Measurements from ENCODE around the gene DENND10. TPM values are rescaled to one million over a fixed set of nuclear protein-coding genes. Genes with fewer than 3 reads are reported as not detected.
"Not testable (repeated sequence)": the region's sequence is repeated elsewhere in the genome, so short reads cannot be mapped to it uniquely, and the experiment has no call there.

The DENND10 gene
- total RNA-seq, 1 donor from 2014 or later = 23.1 TPM

DNA sequence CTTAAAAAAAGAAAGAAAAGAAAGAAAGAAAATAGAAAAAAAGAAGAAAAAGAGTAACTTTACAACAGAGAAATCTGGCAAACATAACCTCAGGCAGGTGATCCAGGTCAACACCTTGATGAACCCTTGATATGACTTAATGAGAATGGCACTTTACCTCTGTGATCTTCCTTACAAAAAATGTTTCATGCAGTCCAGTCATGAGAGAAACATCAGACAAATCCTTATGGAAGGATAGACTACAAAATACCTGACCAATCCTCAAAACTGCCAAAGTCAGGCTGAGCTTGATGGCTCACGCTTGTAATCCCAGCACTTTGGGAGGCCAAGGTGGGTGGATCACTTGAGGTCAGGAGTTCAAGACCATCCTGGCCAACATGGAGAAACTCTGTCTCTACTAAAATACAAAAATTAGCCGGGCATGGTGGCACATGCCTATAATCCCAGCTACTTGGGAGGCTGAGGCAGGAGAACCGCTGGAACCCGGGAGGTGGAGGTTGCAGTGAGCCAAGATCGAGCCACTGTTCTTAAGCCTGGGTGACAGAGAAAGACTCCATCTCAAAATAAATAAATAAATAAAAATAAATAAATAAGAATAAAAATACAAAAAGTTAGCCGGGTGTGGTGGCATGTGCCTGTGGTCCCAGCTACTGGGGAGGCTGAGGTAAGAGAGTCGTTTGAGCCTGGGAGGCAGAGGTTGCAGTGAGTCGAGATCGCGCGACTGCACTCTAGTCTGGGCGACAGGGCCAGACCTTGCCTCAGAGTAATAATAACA, 7.1 kb upstream of the DENND10 start:
- ATAC-seq; DNase-seq (ENCODE audit: low spot score): not testable (repeated sequence)

DNA sequence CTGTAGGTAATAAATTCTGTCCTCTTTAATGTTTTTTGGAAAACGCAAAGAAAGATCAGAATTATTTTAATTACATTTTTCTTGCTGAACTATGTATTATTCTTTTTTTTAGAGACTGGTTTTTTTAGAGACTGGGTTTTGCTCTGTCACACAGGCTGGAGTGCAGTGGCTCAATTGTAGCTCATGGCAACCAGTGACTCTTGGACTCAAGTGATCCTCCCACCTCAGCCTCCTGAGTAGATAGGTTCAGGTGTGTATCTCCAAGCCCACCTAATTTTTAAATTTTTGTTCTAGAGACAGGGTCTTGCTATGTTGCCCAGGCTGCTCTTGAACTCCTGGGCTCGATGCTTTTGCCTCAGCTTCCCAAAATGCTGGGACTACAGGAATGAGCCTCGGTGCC, 5.3 kb upstream of the DENND10 start:
- no peak for ATAC-seq
- DNase-seq (ENCODE audit: low spot score) = no peak

DNA sequence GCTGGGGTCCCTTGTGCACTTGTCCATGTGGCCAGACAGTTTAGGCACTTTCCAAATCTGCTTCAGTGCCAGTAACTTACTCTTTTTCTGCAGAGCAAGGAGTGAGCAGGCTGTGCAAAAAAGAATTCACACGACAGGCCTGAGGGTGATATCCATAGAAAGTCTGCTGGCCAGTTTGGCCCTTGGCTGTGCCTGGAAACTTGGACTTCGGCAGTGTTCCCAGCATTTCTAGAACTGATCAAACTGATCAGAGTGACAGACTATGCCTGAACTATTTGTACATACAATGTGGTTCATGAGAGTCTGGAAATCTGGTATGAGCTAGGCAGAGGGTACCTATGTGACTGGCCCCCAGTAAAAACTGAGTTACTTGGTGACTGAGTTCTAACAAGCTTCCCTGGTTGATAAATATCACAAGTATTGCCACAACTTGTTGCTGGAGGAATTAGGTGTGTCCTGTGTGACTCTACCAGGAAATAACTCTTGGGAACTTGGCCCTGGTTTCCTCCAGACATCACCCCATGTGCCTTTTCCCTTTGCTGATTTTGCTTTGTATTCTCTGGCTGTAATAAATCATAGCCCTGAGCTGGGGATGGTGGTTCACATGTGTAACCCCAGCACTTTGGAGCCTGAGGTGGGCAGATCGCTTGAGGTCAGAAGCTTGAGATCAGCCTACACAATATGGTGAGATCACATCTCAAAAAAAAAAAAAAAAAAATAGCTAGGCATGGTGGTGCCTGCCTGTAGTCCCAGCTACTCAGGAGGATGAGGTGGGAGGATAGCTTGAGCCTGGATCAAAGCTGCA, 3.3 kb upstream of the DENND10 start:
- DNase-seq (ENCODE audit: low spot score) (no peak), ATAC-seq (peak; percentile 15)

DNA sequence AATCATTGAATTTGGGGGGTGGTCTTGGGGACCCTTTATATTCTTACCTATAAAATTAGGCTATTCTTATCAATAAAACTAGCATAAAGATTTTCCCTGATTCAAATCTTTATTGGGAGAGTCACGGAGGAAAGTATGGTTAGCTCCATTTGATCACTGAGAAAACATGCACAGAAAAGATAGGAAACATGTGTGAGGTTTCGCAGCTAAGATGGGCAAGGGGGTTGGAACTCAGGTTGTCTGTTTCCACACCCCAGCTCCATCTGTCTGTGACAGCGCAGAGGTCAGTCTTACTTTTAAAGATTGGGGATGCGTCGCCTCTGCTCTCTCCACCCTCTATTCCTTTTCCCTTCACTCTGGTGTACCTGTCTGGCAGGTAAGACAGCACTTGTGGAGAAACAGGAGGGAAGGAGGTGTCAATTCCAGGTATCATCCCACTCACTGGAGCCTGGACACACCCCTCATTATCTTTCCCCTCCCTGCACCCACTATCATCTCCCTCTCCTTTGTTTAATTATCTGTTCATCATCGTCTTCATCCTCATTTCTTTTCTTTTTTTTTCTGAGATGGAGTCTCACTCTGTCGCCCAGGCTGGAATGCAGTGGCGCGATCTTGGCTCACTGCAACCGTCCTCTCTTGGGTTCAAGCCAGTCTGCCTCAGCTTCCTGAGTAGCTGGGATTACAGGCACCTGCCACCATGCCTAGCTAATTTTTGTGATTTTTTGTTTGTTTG, 2.4 kb upstream of the DENND10 start:
- ATAC-seq (no peak), DNase-seq (ENCODE audit: low spot score) (no peak)

DNA sequence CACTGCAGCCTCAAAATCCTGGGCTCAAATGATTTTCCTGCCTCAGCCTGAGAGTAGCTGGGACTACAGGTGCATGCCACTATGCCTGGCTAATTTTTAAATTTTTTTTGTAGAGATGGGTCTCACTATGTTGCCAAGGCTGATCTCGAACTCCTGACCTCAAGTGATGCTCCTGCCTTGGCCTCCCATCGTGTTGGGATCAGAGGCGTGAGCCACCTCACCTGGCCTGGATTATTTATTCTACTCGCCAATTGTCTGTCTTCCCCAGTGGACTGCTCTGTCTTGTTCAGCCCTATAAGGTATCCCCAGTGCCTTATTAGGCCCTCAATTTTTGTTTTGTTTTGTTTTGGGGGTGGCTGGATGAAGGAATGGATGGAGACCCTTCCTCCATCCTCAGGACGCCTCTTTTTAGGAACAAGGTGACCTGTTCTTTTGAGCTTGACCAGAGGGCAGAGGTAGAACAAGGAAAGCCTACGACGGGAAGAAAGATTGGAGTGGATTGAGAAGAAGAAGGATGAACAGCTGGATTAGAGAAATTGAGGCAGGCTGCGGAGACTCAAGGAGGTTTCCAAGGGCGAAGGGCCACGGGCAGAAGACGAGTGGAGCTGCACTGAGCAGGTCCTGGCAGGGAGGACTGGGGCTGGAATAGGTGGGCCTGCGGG, 541 bp upstream of the DENND10 start:
- no peak for DNase-seq (ENCODE audit: low spot score)
- ATAC-seq = no peak

DNA sequence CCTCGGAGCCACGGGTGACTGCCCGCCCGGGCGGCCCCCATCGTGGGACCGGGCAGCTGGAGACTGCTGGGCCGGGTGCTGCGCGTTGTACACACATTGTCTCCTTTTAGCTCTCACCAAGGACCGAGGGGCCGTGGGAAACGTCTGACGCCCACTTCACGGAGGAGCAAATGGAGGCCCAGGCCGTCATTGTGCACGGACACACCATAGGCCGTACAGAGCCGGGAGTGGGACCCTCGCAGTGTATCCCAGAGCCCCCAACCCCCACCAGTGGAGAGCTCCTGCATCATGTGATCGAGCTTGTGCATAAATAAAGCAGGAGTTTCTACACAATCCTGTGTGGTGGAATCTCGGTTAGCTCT, 722 bp downstream of the DENND10 start:
- peak; percentile 59 for DNase-seq (ENCODE audit: low spot score)
- peak; percentile 33 for ATAC-seq

DNA sequence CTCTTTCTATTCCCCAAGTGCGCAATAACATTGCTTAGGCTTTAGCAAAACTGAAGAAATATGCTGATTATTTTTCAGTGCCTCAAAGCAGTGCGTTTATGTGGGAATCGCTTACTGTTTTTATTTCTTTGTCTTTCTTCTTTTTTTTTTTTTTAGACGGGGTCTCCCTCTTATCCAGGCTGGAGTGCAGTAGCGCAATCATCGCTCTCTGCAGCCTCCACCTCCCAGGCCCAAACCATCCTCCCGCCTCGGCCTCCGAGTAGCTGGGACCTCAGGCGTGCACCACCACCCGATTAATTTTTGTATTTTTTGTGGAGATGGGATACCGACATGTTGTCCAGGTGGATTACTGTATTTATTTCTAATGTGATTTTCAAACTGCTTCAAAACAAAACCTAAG, 1.2 kb downstream of the DENND10 start:
- DNase-seq (ENCODE audit: low spot score) = no peak
- ATAC-seq = no peak

DNA sequence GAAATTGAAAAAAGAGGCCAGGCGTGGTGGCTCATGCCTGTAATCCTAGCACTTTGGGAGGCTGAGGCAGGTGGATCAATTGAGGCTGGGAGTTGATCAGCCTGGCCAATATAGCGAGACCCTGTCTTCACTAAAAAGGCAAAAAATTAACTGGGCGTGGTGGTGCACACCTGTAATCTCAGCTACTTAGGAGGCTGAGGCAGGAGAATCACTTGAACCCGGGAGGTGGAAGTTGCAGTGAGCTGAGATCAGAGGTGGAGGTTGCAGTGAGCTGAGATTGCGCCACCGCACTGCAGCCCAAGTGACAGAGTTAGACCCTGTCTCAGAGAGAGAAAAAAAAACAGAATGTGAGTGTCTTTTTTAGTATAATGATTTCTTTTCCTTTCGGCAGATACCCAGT, 2.0 kb downstream of the DENND10 start:
- DNase-seq (ENCODE audit: low spot score) = not testable (repeated sequence)

DNA sequence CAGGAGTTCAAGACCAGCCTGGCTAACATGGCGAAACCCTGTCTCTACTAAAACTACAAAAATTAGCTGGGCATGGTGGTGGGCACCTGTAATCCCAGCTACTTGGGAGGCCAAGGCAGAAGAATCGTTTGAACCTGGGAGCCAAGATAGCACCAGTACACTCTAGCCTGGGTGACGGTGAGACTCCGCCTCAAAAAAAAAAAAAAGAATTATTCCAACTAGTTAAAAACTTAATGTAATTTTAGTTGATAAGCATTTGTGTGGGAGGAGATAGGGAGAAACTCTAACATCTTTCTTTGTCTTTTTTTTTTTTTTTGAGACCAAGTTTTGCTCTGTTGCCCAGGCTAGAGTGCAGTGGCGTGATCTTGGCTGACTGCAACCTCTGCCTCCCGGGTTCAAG, 3.2 kb downstream of the DENND10 start:
- ATAC-seq = not testable (repeated sequence)

More for the DNA sequence above, 2.0 kb downstream of the DENND10 start:
- ATAC-seq = not testable (repeated sequence)

DNA sequence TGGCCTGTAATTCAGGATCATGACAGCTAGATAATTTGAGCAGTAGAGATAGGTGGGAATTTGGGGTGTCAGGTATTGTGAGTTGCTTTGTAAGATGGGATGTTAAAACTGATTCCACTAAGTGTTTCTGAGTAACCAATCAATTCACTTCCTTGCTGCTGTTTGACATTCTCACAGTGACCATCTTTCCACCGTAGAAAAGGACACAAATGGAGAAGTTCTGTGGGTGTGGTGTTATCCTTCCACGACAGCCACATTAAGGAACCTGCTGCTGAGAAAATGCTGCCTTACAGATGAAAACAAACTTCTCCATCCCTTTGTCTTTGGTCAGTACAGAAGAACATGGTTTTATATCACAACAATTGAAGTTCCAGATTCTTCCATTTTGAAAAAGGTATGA, 3.9 kb downstream of the DENND10 start:
- DNase-seq (ENCODE audit: low spot score) = not testable (repeated sequence)

More for the DNA sequence above, 3.2 kb downstream of the DENND10 start:
- DNase-seq (ENCODE audit: low spot score) = not testable (repeated sequence)

DNA sequence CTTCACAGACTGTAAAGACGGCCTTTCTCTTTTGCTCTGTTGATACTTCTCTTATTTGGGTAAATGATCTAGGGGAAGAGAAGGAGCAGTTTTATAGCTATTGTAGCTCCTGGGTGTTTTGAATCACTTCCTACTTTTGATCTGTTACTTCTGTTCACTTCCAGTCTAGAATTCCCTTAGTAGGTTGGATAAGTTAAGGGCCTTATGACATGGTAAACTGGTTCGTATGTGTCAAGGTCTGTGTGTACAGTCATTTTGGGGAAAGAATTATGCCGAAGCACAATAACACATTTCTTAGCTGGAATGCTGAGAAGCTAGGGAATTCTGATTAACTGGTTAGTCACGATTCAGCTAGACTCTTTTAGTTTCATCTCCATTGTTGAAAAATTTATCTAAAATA, 8.1 kb downstream of the DENND10 start:
- DNase-seq (ENCODE audit: low spot score) = no peak

More for the DNA sequence above, 3.9 kb downstream of the DENND10 start:
- ATAC-seq = not testable (repeated sequence)

DNA sequence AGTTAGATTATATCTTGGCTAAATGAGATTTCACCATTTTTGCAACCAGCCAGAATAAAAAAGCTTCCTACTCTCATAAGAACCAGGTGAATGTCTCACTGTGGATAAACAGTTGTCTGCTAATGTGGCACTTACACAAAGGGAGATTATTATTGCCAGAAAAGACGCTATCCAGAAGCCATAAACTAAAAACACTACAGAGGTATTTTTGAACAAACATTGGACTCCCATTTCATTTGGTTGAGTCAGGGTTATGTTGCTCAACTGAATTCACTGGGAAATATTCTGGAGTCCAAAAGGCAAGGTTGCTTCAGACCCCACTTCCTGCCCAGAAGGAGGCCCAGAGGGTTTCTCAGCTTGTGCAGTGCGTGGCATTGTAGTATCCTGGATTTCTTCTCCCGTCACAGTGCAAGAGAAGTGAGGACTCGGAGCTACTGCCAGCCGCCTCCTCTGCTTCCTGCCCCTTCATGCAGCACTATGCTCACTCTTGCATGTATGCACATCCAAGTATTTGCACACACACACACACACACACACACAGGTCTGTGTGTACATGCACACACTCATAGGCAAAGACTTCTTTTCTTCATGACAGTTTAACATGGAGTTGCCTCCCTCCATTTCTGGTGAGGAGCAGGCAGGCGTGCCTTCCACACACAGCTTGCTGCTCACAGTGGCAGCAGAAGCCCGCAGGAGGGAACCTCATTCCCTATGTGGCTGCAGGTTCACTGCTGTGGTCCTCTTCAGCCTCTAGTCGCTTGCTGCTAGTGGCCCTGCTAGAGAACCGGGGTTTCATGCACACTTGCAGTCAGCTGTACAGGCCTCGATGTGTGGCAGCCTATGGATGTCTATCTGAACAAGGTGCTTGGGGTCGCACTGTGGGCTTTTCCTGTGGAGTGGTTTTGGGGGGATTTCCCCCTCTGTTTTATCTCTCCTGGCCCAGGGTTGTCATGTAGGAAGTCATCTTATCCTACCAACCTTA, 10.1 kb downstream of the DENND10 start:
- peak; percentile 66 for DNase-seq (ENCODE audit: low spot score)

More for the DNA sequence above, 8.1 kb downstream of the DENND10 start:
- ATAC-seq = no peak

DNA sequence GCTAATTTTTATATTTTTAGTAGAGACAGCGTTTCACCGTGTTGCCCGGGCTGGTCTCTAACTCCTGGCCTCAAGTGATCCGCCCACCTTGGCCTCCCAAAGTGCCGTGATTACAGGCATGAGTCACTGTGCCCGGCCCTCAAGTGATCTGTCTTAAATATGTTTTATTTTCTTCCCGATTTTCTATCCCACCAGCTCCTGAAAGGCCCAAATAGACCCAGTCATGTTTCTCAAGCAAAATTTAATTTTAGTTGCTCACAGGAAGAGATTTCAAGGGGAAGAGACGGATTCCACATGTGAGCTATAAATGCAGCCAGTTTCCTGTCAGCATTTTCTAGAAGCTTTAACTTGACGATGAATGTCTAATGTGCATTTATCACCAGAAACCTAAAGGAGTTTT, 12.0 kb downstream of the DENND10 start:
- DNase-seq (ENCODE audit: low spot score) = no peak
- no peak for ATAC-seq

More for the DNA sequence above, 10.1 kb downstream of the DENND10 start:
- peak; percentile 79 for ATAC-seq

DNA sequence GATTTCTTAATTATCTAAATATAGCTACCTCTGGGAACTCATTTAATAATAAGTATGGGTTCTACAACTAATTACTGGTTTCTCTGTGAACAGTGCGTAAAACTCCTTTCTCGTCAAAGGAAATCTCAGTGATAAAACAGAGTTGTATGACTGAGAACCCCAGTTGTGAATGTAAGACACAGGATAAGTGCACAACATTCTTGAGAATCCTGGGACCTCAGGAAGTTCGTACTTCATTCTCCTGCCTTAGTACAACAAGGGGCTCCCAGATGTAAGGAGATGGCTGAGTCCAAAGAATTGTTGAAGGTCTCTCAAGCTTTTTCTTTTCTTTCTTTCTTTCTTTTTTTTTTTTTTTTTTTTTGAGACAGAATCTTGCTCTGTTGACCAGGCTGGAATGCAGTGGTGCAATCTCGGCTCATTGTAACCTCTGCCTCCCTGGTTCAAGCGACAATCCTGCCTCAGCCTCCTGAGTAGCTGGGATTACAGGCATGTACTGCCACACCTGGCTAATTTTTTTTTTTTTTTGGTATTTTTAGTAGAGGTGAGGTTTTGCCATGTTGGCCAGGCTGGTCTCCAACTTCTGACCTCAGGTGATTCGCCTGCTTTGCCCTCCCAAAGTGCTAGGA, 12.5 kb downstream of the DENND10 start:
- peak; percentile 23 for ATAC-seq
- DNase-seq (ENCODE audit: low spot score) = no peak

DNA sequence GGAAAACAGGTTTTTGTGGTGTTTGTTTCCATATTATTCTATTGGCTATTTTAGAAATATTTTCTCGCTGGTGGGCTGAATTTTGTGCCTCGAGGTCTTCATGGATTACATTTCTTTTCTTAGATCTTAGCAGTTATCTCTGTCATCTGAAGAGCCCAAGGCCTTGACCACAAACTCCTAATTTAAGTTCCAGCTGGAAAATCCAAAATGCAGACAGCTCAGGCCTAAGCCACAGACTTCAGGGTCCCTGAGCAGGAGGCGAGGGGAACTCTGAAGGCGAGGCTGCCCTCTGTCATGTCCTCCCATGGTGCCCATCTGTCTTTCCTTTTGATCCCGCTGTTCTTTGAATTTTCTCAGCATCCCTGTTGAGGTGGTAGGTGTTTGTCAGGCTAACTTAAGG, 14.3 kb downstream of the DENND10 start:
- DNase-seq (ENCODE audit: low spot score) = no peak
- ATAC-seq = no peak

DNA sequence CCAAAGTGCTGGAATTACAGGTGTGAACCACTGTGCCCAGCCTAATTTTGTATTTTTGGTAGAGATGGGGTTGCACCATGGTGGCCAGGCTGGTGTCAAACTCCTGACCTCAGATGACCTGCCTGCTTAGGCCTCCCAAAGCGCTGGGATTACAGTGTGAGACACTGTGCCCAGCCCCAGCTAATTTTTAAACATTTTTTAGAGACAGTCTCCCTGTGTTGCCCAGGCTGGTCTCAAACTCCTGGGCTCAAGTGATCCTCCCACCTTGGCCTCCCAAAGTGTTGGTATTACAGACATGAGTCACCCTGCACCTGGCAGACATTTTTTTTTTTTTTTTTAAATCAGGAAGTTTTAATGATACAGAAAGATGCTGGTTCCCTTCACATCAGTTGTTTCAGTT, 15.5 kb downstream of the DENND10 start:
- ATAC-seq (no peak), DNase-seq (ENCODE audit: low spot score) (no peak)

DNA sequence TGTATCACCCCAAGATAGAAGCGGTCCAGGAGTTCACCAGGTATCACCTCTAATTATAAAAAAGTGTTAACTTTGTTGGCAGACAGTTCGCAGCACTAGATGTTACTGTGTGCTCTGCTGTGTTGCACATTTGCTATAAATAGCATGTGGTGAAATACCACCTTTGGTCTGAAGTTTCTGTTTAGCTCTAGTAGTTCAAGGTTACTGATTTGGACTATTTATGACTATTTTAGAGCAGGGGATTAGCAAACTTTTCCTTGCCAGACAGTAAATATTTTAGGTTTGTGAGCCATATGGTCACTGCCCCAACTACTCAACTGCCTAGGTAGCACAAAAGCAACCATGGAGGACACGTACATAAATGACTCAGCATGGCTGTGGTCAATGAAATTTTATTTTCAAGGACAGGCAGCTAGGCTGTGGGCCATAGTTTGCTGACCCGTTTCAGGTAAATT, 16.5 kb downstream of the DENND10 start:
- DNase-seq (ENCODE audit: low spot score) (peak; percentile 65), ATAC-seq (peak; percentile 86)

DNA sequence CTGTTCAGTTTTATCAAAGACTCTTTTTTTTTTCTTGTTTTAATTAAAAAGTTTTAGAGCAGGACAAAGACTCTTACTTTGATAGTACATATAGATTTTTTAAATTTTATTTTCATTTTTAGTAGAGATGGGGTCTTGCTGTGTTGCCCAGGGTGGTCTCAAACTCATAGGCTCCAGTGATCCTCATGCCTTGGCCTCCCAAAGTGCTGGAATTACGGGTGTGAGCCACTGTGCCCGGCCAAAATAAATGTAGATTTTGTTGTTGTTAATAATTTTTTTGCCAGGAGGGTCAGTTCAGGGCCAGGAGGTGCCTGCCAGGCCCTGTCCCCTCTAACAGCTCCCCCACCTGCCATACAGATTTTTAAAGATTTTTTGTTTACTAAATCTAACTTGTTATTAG, 17.0 kb downstream of the DENND10 start:
- ATAC-seq (no peak), DNase-seq (ENCODE audit: low spot score) (no peak)

DNA sequence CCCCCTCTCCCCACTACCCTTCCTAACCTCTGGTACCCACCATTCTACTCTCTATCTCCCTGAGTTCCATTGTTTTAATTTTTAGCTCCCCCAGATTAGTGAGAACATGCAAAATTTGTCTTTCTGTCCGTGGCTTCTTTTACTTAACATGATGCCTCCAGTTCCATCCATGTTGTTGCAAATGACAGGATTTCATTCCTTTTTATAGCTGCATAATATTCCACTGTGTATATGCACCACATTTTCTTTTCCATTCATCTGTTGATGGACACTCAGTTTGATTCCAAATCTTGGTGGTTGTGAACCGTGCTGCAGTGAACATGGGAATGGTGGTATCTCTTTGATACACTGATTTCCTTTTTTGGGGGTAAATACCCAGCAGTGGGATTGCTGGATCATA, 22.0 kb downstream of the DENND10 start:
- ATAC-seq = no peak
- no peak for DNase-seq (ENCODE audit: low spot score)

Measured in left lobe of liver (tissue), 2 donors.